ENCODE data around the gene AOPEP.

- TF ChIP-seq CTCF (IDR thresholded peaks at IDR 0.05) = no peak
- no peak for TF ChIP-seq POLR2A (IDR thresholded peaks at IDR 0.05)
These were observed 57.4 kb downstream of the AOPEP start for GRCh38 chr9:94783928-94784327.

Measured in testis (tissue), 2 donors.